Non-pigmented ciliary epithelial cell (primary cell): ENCODE data around the gene PKN2.

Source experiments
- DNase-seq: peaks from one replicate; pipeline ENCODE4 v3.0.0-alpha.2; 2010; ENCODE audit warnings: low read depth

Gene PKN2

GRCh38 chr1:88735382-88735781 lies 51.3 kb downstream of the PKN2 start:
- DNase-seq, result no peak

GRCh38 chr1:88735909-88736308 lies 51.8 kb downstream of the PKN2 start:
- DNase-seq, result no peak

DNA sequence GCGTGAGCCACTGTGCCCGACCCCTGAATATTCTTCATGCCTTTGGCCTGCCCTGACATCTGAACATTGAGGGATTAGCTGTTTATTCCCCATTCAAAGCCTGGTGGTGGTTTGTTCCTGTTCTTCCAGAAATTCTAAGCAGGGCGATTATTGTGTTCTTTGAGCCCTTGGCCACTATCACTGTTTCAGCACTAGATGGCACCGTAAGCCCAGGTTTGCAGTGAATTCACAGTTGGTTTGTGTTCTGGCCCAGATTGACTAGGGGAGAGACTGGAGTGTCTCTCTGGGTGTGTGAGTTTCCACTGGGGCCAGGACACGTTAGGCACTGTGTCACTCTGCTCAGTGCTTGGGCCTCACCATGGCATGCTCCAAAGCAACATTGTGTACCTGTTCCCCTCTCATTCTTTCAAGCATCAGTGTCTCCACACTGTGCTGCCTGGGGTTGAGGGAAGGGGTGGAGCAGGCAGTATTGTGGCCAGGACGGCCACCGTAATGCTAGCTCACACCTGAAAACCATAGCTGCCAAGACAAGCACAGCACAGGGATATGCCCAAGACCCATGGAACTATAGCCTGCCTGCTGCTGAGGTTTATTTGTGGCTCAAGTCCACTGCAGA lies 52.7 kb downstream of the PKN2 start:
- no peak for DNase-seq

GRCh38 chr1:88737338-88737927 lies 53.4 kb downstream of the PKN2 start:
- DNase-seq, result no peak

DNA sequence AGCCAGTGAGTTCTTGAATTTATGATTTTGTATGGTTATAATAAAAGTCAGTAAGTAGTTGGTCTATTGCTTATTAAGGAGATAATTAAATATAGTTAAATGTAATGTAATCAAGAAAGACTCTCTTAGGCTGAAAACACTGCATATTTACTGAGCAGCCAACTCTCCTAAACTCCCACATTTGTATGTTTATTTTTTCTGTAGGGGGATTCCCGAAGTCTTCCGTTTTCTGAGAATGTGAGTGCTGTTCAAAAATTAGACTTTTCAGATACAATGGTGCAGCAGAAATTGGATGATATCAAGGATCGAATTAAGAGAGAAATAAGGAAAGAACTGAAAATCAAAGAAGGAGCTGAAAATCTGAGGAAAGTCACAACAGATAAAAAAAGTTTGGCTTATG lies 56.7 kb downstream of the PKN2 start:
- no peak for DNase-seq

GRCh38 chr1:88741413-88741812 lies 57.3 kb downstream of the PKN2 start:
- DNase-seq, result peak; percentile 35

DNA sequence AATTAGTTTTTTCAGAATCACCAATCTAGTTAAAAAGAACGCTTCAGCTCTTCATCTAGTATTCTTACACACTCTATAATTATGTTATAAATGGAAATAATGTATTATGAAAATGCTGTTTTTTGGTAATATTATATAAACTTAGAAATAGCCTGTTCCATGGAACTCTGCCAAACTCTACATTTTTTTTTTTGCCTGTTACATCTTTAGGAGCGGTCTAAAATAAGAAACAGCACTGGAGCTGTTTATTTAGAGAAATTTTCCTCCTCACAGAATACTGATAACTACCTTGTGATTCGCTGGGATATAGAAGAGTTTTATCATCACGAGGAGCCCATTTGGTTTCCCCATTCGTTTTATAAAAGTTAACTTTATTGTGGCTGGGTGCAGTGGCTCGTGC lies 58.5 kb downstream of the PKN2 start:
- DNase-seq, result no peak

- no peak for DNase-seq
Measured at GRCh38 chr1:88744142-88744541, 60.1 kb downstream of the PKN2 start.

DNA sequence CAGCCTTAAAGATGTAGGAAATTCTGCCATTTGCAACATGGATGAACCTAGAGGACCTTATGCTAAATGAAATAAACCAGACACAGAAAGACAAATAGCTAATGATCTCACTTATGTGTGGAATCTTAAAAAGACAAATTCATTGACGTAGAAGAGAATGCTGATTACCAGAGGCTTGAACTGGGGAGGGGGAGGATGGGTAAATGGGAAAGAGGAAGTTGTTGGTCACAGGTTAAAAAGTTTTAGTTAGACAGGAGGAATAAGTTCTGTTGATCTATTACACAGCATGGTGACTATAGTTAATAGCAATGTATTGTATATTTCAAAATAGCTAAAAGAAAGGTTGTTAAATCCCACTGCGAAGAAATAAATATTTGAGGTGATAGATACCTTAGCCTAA lies 62.8 kb downstream of the PKN2 start:
- DNase-seq, result no peak

GRCh38 chr1:88751714-88752113 lies 67.6 kb downstream of the PKN2 start:
- DNase-seq, result no peak

DNA sequence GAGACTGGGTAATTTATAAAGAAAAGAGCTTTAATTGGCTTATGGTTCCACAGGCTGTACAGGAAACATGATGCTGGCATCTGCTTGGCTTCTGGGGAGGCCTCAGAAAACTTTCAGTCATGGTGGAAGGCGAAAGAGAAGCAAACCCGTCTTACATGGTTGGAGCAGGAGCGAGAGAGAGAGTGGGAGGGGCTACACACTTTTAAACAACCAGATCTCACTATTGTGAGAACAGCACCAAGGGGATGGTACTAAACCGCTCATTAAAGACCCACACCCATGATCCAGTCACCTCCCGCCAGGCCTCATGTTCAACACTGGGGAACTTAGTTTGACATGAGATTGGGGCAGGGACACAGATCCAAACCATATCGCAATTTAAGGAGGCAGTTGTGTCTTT lies 69.4 kb downstream of the PKN2 start:
- no peak for DNase-seq

- peak; percentile 24 for DNase-seq
Measured at GRCh38 chr1:88763649-88764406, 79.8 kb downstream of the PKN2 start.

DNA sequence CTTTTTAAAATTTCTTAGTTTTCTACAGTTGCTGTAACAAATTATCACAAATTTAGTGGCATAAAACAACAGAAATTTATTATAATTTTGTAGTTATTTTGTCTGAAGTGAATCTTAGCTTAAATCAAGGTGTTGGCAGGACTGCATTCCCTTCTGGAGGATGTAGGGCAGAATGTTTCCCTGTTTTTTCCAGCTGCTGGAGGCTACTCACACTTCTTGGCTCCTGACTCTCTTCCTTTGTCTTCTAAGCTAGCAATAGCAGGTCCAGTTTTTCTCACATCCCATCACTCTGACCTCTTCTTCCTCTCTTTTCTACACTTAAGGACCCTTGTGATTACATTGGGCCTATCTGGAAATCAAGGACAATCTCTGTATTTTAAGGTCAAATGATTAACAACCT lies 84.1 kb downstream of the PKN2 start:
- DNase-seq, result no peak

GRCh38 chr1:88768816-88769215 lies 84.7 kb downstream of the PKN2 start:
- no peak for DNase-seq

GRCh38 chr1:88773540-88774150 lies 89.6 kb downstream of the PKN2 start:
- peak; percentile 28 for DNase-seq

GRCh38 chr1:88774151-88774556 lies 90.1 kb downstream of the PKN2 start:
- DNase-seq, result no peak

- DNase-seq, result no peak
Measured at GRCh38 chr1:88777604-88778149, 93.6 kb downstream of the PKN2 start.

- DNase-seq, result no peak
Measured at GRCh38 chr1:88779880-88780279, 95.8 kb downstream of the PKN2 start.

- no peak for DNase-seq
Measured at GRCh38 chr1:88780485-88780884, 96.4 kb downstream of the PKN2 start.

GRCh38 chr1:88783145-88783544 lies 99.1 kb downstream of the PKN2 start:
- DNase-seq, result no peak

DNA sequence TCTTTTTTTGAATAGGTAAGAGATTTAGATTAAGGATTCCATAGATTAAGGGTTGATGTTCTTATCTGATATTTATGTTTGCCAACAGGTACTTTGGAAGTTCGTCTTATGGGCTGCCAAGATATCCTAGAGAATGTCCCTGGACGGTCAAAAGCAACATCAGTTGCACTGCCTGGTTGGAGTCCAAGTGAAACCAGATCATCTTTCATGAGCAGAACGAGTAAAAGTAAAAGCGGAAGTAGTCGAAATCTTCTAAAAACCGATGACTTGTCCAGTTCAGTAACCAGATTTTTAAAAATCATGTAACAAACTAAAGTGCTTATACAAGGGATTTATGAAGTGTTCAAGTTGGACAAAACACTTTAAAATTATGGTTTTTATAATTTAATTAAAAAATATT lies 100.5 kb downstream of the PKN2 start:
- no peak for DNase-seq

DNA sequence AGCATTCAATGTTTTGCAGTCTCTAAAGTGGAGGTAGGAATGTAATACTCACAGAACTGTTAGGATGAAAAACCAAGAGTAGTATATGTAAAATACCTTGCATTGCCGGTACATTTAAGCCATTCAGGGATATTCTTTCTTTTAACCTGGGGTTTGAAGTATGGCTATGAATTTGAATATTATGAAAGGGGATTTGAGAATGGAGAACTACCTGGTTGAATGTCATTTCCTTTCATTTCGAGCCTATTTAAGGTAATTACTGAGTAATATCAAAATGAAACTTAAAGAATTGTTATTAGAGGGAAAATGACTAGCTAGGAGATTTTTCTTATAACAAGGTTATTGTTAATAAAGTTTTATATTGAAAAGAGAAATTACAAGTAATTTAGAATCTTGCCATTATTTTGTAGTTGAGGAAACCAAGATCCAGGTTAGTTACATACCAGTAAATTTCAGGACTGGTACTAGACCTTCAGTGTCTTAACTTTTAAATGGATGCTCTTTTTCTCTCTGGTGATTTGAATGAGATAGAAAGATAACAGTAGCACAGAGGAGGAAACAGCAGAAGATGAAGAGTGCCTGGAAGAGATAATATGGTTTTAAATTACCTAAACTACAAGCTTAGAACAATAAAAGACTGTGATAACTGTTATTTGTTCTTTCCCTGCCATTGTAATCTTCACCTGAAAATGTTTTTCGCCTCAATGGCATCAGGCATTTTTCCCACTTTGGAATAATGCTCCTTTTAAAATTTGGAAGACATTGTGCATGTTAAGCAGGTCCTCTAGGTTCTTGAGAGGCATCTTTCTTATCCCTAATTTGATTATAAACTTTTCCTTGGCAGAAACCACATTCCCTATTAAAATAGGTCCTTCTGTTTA lies 103.2 kb downstream of the PKN2 start:
- DNase-seq, result no peak
